Effector memory CD4-positive, alpha-beta T cell (primary cell): ENCODE measurements around the gene TMEM25.
A peak's percentile ranks its signal among the peaks of the same experiment; 100 is the strongest.
"Not testable (repeated sequence)": the region's sequence is repeated elsewhere in the genome, so short reads cannot be mapped to it uniquely, and the experiment has no call there.

Source experiments
- DNase-seq, 3 donors: peaks; one replicate each; pipeline ENCODE4 v3.0.0-alpha.2; 2020
- H3K27ac ChIP-seq: 2 replicates; pipeline ENCODE4 v1.7.0; 2013; ENCODE audit warnings: mild to moderate bottlenecking, low read length, moderate library complexity; ENCODE audit not compliant: insufficient read depth, poor library complexity, severe bottlenecking
- H3K27me3 ChIP-seq: replicated peaks from 2 replicates; pipeline ENCODE4 v1.7.0; 2013; ENCODE audit warnings: mild to moderate bottlenecking, low read length; ENCODE audit not compliant: insufficient read depth, control insufficient read depth, poor library complexity, severe bottlenecking
- H3K36me3 ChIP-seq: 2 replicates; pipeline ENCODE4 v1.7.0; 2013; ENCODE audit warnings: mild to moderate bottlenecking, low read length, moderate library complexity; ENCODE audit not compliant: control insufficient read depth, insufficient read depth
- H3K4me1 ChIP-seq: 2 replicates; pipeline ENCODE4 v1.7.0; 2013; ENCODE audit warnings: low read length, mild to moderate bottlenecking; ENCODE audit not compliant: control insufficient read depth, insufficient read depth, poor library complexity, severe bottlenecking
- H3K4me3 ChIP-seq: 2 replicates; pipeline ENCODE4 v1.7.0; 2013; ENCODE audit warnings: low read length, low read depth, mild to moderate bottlenecking; ENCODE audit not compliant: insufficient read depth, poor library complexity, severe bottlenecking
- H3K9me3 ChIP-seq: 2 replicates; pipeline ENCODE4 v1.7.0; 2013; ENCODE audit warnings: mild to moderate bottlenecking, low read length, moderate library complexity; ENCODE audit not compliant: control insufficient read depth
- total RNA-seq, 3 donors: gene quantifications; one replicate each; lab custom pipeline; 2026; lab: John Stamatoyannopoulos, UW

Gene TMEM25
- 7.0 to 13.5 (median 12.8) reads per million in 3 donors for total RNA-seq

DNA sequence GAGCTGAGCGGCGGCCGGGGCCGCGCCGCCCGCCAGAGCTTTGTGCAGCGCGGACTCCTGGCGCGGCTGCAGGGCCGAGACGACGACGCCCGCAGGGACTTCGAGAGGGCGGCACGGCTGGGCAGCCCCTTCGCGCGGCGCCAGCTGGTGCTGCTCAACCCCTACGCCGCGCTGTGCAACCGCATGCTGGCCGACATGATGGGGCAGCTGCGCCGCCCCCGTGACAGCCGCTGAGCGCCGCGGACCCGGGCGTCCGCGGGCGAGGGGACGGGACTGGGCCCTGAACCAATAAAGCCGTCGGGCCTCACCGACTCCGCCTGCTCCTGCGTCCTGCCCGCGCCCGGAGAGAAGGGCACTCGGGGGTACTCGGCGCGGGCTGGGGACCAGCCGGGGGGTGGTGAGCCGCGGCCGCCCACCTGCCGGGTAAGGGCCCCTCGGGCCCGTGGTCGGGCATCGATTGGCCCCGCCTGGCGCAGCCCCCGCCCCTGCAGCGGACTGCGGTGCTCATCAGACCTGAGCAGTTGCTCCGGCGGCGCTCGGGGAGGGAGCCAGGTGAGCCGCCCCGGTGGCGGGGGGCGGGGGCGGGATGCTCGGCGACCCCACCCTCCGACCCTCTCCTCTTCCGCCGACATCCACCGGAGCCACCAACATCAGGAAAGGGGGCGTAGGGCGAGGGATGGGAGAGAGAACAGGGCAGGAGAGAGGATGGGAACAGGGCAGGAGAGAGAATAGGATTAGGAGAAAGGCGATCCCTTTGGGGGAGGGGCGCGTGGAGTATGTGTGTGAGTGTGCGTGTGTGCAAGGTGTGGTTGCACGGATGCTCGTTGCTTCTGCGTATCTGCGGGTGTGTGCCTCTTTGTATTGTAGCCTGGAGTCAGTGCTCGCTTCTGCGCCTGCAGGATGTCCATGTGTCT, at the start of gene TMEM25:
TSS of gene TMEM25 (plus strand) at position 510 of the 914 bp plus-strand sequence. CDS start 610 bp downstream, outside the sequence.
- H3K4me1 ChIP-seq = peaks cover 14% of the 10 kb centered on the region
- peaks cover 9% of the 10 kb centered on the region for H3K36me3 ChIP-seq
- DNase-seq = peak; percentile 33 to 57 (median 51)
- no peaks in the 10 kb centered on the region for H3K9me3 ChIP-seq
- H3K27me3 ChIP-seq = no peaks in the 10 kb centered on the region
- peak within 1 kb of the TSS; percentile 65 for H3K27ac ChIP-seq
- H3K4me3 ChIP-seq = peak within 1 kb of the TSS; percentile 92

DNA sequence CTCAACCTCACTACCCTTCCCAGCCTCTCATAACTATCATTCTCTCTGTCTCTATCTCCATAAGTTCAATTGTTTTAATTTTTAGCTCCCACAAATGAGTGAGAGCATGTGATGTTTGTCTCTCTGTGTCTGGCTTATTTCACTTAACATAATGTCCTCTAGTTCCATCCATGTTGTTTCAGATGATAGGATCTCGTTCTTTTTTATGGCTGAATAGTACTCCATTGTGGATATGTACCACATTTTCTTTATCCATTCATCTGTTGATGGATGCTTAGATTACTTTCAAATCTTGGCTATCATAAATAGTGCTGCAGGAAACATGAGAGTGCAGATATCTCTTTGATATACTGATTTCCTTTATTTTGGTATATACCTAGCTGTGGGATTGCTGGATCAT, 49.8 kb upstream of the TMEM25 start:
- H3K9me3 ChIP-seq, H3K4me3 ChIP-seq, DNase-seq, H3K27ac ChIP-seq, H3K4me1 ChIP-seq, H3K27me3 ChIP-seq: not testable (repeated sequence)
- H3K36me3 ChIP-seq = peaks cover 88% of the 10 kb centered on the region

- Histone ChIP-seq H3K27ac (no peak overlapping the region), H3K4me1 (no peaks in the 10 kb centered on the region)
Measured at GRCh38 chr11:118484405-118484804, 46.6 kb upstream of the TMEM25 start.

GRCh38 chr11:118485273-118485672, 45.7 kb upstream of the TMEM25 start:
- Histone ChIP-seq H3K27ac (no peak overlapping the region), H3K9me3 (no peaks in the 10 kb centered on the region), H3K4me1 (no peaks in the 10 kb centered on the region), H3K4me3 (no peak overlapping the region), H3K27me3 (no peaks in the 10 kb centered on the region), H3K36me3 (peaks cover 70% of the 10 kb centered on the region)
- no peak for DNase-seq

More at GRCh38 chr11:118484405-118484804, 46.6 kb upstream of the TMEM25 start:
- no peaks in the 10 kb centered on the region for H3K9me3 ChIP-seq
- no peak overlapping the region for H3K4me3 ChIP-seq
- DNase-seq = no peak
- H3K36me3 ChIP-seq = peaks cover 69% of the 10 kb centered on the region
- H3K27me3 ChIP-seq = no peaks in the 10 kb centered on the region

- Histone ChIP-seq H3K27me3 (no peaks in the 10 kb centered on the region), H3K36me3 (peaks cover 69% of the 10 kb centered on the region), H3K27ac (no peak overlapping the region)
Measured at GRCh38 chr11:118488480-118489109, 42.4 kb upstream of the TMEM25 start.

DNA sequence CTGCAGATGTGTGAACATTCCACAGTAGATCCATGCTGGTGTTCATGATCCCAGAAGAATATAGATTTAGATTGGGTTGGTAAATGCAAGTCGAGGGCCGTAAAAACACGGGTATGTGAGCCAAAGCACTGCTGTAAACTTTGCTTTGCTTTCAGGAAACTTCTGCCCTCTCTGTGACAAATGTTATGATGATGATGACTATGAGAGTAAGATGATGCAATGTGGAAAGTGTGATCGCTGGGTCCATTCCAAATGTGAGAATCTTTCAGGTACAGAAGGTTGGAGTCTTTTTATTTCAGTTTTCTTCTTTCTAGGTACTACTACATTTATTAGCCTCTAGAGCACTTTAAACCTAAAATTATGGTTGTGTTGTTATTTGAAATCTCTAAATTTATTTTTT, 40.0 kb upstream of the TMEM25 start:
- Histone ChIP-seq H3K4me1 (no peaks in the 10 kb centered on the region), H3K4me3 (no peak overlapping the region), H3K36me3 (peaks cover 73% of the 10 kb centered on the region), H3K27ac (no peak overlapping the region), H3K27me3 (no peaks in the 10 kb centered on the region), H3K9me3 (no peaks in the 10 kb centered on the region)
- no peak for DNase-seq

More at GRCh38 chr11:118488480-118489109, 42.4 kb upstream of the TMEM25 start:
- Histone ChIP-seq H3K9me3 (no peaks in the 10 kb centered on the region), H3K4me3 (no peak overlapping the region), H3K4me1 (no peaks in the 10 kb centered on the region)
- DNase-seq = peak; percentile 56 to 68 (median 60)

DNA sequence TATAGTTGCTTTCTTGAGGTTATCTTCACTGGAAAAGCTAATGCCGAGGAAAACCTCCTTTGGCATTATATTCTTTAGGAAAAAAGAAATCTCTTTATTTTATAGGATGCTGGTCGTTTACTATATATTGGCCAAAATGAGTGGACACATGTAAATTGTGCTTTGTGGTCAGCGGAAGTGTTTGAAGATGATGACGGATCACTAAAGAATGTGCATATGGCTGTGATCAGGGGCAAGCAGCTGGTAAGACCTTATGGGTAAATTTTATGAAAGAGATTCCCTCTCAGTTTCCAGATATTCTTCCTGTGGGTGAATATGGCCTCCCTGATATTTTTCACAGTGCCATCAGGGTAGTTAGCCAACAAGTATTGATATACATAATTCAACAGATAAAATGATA, 33.2 kb upstream of the TMEM25 start:
- H3K27me3 ChIP-seq = no peaks in the 10 kb centered on the region
- no peaks in the 10 kb centered on the region for H3K9me3 ChIP-seq
- no peak overlapping the region for H3K4me3 ChIP-seq
- peaks cover 93% of the 10 kb centered on the region for H3K36me3 ChIP-seq
- H3K4me1 ChIP-seq = no peaks in the 10 kb centered on the region
- DNase-seq = no peak
- H3K27ac ChIP-seq = no peak overlapping the region

GRCh38 chr11:118503216-118503615, 27.8 kb upstream of the TMEM25 start:
- H3K36me3 ChIP-seq = peaks cover 96% of the 10 kb centered on the region
- H3K27me3 ChIP-seq = no peaks in the 10 kb centered on the region
- H3K27ac ChIP-seq = no peak overlapping the region
- DNase-seq = no peak
- no peaks in the 10 kb centered on the region for H3K4me1 ChIP-seq
- no peak overlapping the region for H3K4me3 ChIP-seq
- H3K9me3 ChIP-seq = no peaks in the 10 kb centered on the region

- no peak for DNase-seq
- no peak overlapping the region for H3K4me3 ChIP-seq
- H3K27ac ChIP-seq = no peak overlapping the region
- no peaks in the 10 kb centered on the region for H3K9me3 ChIP-seq
- no peaks in the 10 kb centered on the region for H3K27me3 ChIP-seq
- peaks cover 4% of the 10 kb centered on the region for H3K4me1 ChIP-seq
- H3K36me3 ChIP-seq = peaks cover 89% of the 10 kb centered on the region
Measured at GRCh38 chr11:118511601-118512000, 19.4 kb upstream of the TMEM25 start.

GRCh38 chr11:118514103-118514502, 16.9 kb upstream of the TMEM25 start:
- H3K27me3 ChIP-seq = no peaks in the 10 kb centered on the region
- H3K9me3 ChIP-seq = no peaks in the 10 kb centered on the region
- H3K36me3 ChIP-seq = peaks cover 73% of the 10 kb centered on the region
- no peak overlapping the region for H3K27ac ChIP-seq
- H3K4me3 ChIP-seq = no peak overlapping the region
- H3K4me1 ChIP-seq = peaks cover 4% of the 10 kb centered on the region
- no peak for DNase-seq
